ENCODE results near the gene NAXD. TPM values are rescaled to one million over a fixed set of nuclear protein-coding genes. Genes with fewer than 3 reads are reported as not detected.

NAXD gene
- total RNA-seq, 6 donors from 2014 or later, result 19.6 to 38.8 (median 29.4) TPM

DNA sequence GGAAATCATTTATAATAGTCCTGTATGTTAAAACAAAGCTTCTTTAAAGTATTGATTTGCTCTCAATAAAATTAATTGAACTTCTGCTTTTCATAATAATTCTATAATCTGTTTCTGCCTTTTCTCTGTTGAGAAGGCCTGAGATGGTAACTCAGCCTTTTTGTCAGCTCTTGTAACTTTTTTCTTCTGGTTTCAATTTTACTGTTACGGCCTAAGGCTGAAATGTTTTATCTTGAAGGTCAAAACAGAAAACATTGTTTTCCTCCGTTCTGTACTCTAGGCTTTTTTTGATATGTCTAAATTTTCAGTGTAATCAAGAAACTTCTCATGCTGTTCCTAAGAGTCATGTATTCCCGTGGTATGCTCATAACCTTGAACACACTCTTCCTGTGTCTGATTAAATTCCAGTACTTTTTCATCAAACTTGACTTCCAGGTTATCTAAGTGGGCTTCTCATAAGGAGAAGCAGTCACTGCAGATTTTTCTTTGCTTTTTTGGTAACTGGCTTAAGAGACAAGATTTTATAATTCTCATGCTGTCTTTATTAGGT is 7.6 kb upstream of the NAXD start:
- 72 to 86% methylated on average over 3 of the region's 3 CpGs for WGBS, 2 donors
- Histone ChIP-seq H3K4me1 (no peaks in the 10 kb centered on the region), H3K9me3 (no peaks in the 10 kb centered on the region), H3K27me3 (no peaks in the 10 kb centered on the region), H3K36me3 (no peaks in the 10 kb centered on the region), H3K27ac (no peak overlapping the region), H3K4me3 (no peak overlapping the region)
- ATAC-seq (ENCODE audit: low FRiP score in 2 of 2) (no peak), DNase-seq (no peak)
- TF ChIP-seq POLR2A (IDR thresholded peaks at IDR 0.05), result no peak
- no peak for TF ChIP-seq EP300 (IDR thresholded peaks at IDR 0.05)
- no peak for TF ChIP-seq POLR2AphosphoS5 (IDR thresholded peaks at IDR 0.05)
- TF ChIP-seq, protein P1, sequence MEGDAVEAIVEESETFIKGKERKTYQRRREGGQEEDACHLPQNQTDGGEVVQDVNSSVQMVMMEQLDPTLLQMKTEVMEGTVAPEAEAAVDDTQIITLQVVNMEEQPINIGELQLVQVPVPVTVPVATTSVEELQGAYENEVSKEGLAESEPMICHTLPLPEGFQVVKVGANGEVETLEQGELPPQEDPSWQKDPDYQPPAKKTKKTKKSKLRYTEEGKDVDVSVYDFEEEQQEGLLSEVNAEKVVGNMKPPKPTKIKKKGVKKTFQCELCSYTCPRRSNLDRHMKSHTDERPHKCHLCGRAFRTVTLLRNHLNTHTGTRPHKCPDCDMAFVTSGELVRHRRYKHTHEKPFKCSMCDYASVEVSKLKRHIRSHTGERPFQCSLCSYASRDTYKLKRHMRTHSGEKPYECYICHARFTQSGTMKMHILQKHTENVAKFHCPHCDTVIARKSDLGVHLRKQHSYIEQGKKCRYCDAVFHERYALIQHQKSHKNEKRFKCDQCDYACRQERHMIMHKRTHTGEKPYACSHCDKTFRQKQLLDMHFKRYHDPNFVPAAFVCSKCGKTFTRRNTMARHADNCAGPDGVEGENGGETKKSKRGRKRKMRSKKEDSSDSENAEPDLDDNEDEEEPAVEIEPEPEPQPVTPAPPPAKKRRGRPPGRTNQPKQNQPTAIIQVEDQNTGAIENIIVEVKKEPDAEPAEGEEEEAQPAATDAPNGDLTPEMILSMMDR (IDR thresholded peaks at IDR 0.05), result no peak

DNA sequence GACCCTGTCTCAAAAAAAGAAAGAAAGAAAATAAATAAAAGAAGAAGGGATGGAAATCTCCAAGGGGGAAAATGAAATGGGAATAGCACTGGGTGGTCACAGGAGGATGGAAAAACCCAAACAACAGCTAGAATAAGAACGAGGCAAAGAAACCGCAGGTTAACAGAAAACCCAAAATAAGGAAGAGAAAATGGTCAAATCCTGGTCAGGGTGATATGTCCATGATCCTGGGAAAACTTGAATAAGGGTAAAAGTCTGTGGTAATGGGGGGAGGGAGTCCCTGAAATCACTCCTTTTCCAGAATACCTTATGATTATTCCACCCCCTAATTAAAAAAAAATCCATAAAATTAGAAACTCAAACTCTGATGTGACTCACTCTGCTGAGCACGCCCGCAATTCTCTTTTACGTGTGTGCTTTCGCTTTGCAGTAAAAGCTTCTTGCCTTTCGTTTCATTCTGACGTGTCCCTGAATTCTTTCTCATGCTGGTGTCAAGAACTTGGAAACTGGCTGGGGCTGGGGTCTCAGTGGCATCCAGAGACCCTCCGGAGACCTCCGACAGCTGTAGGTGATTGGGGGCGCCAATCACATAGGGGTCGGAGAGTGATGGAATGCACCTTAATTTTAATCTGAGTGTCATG is 4.3 kb upstream of the NAXD start:
- no peak overlapping the region for H3K4me3 ChIP-seq
- H3K27ac ChIP-seq, result no peak overlapping the region
- WGBS, 2 donors, result 82 to 92% methylated on average over 12 of the region's 12 CpGs

DNA sequence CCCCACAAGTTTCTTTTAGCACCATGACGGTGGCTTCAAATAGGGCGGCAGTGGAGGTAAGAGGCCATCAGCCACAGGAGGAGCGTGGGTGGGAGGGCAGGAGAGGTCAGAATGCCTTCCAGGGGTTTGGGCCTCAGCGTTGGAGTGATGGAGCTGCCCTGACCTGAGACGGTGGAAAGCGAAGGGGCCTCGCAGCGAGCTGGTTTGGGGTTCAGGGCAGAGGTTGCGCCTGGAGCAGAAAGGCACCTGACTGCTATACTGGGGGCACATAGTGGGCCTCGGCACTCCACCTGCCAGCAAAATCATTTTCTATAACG is 382 bp upstream of the NAXD start:
- ATAC-seq (ENCODE audit: low FRiP score in 2 of 2) (peak in 1 of 2 donors; percentile 27), DNase-seq (peak in 1 of 2 donors; percentile 43)
- Histone ChIP-seq H3K27me3 (no peaks in the 10 kb centered on the region), H3K4me3 (peak overlapping the region in 3 of 4 donors; percentile 77 to 86 (median 81)), H3K4me1 (peaks cover 20 to 27% (median 24%) of the 10 kb centered on the region in 4 donors), H3K27ac (peak overlapping the region; percentile 88 to 95 (median 92)), H3K9me3 (no peaks in the 10 kb centered on the region), H3K36me3 (no peaks in the 10 kb centered on the region)
- no peak for TF ChIP-seq POLR2A (IDR thresholded peaks at IDR 0.05)
- TF ChIP-seq, protein P1 (IDR thresholded peaks at IDR 0.05), result no peak
- no peak for TF ChIP-seq POLR2AphosphoS5 (IDR thresholded peaks at IDR 0.05)
- TF ChIP-seq EP300 (IDR thresholded peaks at IDR 0.05), result no peak
- 86 to 89% methylated on average over 10 to 11 of the region's 11 CpGs for WGBS, 2 donors

More for the DNA sequence above, 4.3 kb upstream of the NAXD start:
- Histone ChIP-seq H3K4me1 (peaks cover 0 to 6% (median 5%) of the 10 kb centered on the region in 4 donors), H3K9me3 (no peaks in the 10 kb centered on the region), H3K36me3 (no peaks in the 10 kb centered on the region), H3K27me3 (no peaks in the 10 kb centered on the region)
- DNase-seq (no peak), ATAC-seq (ENCODE audit: low FRiP score in 2 of 2) (no peak)
- TF ChIP-seq POLR2A (IDR thresholded peaks at IDR 0.05), result no peak
- TF ChIP-seq, protein P1 (IDR thresholded peaks at IDR 0.05), result no peak
- no peak for TF ChIP-seq POLR2AphosphoS5 (IDR thresholded peaks at IDR 0.05)
- no peak for TF ChIP-seq EP300 (IDR thresholded peaks at IDR 0.05)

DNA sequence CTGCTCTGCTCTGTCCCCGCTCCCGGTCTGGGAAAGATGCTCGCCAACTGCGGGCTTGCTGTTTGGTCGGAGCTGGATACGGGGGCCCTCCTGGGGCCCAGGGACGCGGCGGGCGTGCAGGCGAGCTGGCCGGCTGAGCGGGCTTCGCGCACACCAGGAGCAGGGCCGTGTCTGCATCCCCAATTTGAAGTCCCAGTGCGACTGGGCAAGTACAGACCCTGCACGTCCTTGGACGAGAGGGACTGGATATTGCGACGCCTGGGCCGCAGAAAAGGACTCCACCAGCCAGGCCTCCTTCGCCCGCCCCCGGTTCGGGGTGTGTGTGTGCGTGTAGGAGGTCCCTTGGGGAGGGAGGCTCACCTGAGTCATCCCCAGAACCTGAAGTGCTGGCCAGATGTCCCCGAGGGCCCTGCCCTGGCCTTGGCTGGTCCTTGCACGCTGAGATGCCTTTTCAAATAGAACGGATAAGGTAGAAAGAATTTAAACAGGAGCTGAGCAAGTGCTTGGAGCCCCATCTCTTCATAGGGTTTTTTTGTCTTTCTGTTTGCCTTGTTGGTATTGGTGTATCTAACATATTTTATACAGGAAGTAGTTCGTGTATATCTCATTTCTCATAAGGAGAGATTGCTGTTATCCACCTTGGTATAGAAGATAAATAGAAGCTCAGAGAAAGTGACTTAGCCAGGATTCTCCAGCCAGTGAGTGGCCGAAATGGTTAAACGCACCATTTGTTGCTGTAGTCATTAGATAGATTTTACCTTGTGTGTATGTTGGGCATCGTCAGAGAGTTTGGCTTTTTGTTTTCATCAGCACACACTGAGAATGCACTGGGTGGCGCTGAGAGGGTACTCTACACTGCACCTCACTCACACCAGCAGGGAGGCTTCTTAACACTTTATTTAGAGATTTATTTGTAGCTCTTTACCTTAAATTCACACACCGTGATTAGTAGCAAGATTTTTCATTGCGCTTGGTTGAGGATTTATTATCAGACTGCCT is 1.1 kb downstream of the NAXD start:
- Histone ChIP-seq H3K4me1 (peaks cover 20 to 30% (median 24%) of the 10 kb centered on the region in 4 donors), H3K9me3 (no peaks in the 10 kb centered on the region), H3K27ac (peak overlapping the region; percentile 88 to 95 (median 92)), H3K27me3 (no peaks in the 10 kb centered on the region), H3K36me3 (no peaks in the 10 kb centered on the region), H3K4me3 (peak overlapping the region; percentile 77 to 89 (median 84))
- ATAC-seq (ENCODE audit: low FRiP score in 2 of 2), result peak; percentile 11 to 54
- no peak for TF ChIP-seq EP300 (IDR thresholded peaks at IDR 0.05)
- peak; percentile 20 to 47 for TF ChIP-seq POLR2AphosphoS5 (IDR thresholded peaks at IDR 0.05)
- DNase-seq, result peak in 1 of 2 donors; percentile 57
- 10 to 14% methylated on average over 20 to 35 of the region's 37 CpGs for WGBS, 2 donors

Data from upper lobe of left lung (tissue), 6 donors.